K562 (cell line): ENCODE data around the gene ABHD5. TPM values are rescaled to one million over a fixed set of nuclear protein-coding genes. Genes with fewer than 3 reads are reported as not detected.
A peak's percentile ranks its signal among the peaks of the same experiment; 100 is the strongest.

Experiments
- ATAC-seq: fragments of 200-7000 bp; cut with Tn5 transposase; 3 replicates; pipeline ENCODE4 v1.9.1; 2020; ENCODE audit warnings: moderate library complexity
- BruUV-seq: library from RNA; stranded (reverse); fragments of 400-500 nt; replicated peaks from 2 replicates; lab custom pipeline; 2021; lab: Mats Ljungman, UMichigan
- CTCF ChIA-PET: fragments of 300-600 bp; formaldehyde crosslinking; extraction: SDS; loops from one replicate; lab custom pipeline; 2021; ENCODE audit warnings: low intra/inter-chr PET ratio; lab: Yijun Ruan, JAX
- POLR2A ChIA-PET: fragments of 300-600, 350-650 bp; sonication (Branson Sonifier 250); formaldehyde crosslinking; extraction: SDS; loops from one replicate; lab custom pipeline; 2021; ENCODE audit warnings: antibody characterized with exemption, inconsistent platforms; lab: Yijun Ruan, JAX
- DNase-seq, 4 experiments: peaks; one replicate each; pipeline versions ENCODE4 v3.0.0 to v3.0.0-alpha.2; 2011 to 2018; ENCODE audit warnings: low spot score in 3 of 4, mixed read lengths in 3 of 4; ENCODE audit errors: extremely low read depth in 1 of 4
- FAIRE-seq: peaks from 2 replicates; lab custom pipeline; 2011; peaks lifted over from hg19 to GRCh38; lab: Jason Lieb, UNC
- H2AFZ ChIP-seq: 2 replicates; pipeline ENCODE4 v1.6.0; 2011; ENCODE audit warnings: low read depth, low read length, control low read depth, inconsistent platforms
- H3K27ac ChIP-seq: fragments of 200-600 bp; 3 replicates; pipeline ENCODE4 v1.8.0; 2011; ENCODE audit warnings: low read depth, mild to moderate bottlenecking, control low read depth, inconsistent platforms, low read length, moderate library complexity, mixed read lengths; ENCODE audit errors: extremely low read depth
- H3K27me3 ChIP-seq, 2 experiments: fragments of 300-600 bp in 1 of 2; 2 replicates in 1 of 2; 3 replicates in 1 of 2; pipeline versions ENCODE4 v1.6.0 to v1.8.0; 2011; ENCODE audit warnings: inconsistent platforms in 2 of 2, low read length in 2 of 2, mild to moderate bottlenecking in 1 of 2, mixed read lengths in 1 of 2, moderate library complexity in 1 of 2; ENCODE audit not compliant: control insufficient read depth in 2 of 2, insufficient read depth in 2 of 2
- H3K36me3 ChIP-seq: fragments of 300-600 bp; 3 replicates; pipeline ENCODE4 v1.8.0; 2011; ENCODE audit warnings: mild to moderate bottlenecking, low read length, inconsistent platforms; ENCODE audit not compliant: control insufficient read depth, insufficient read depth
- H3K4me1 ChIP-seq, 2 experiments: fragments of 200-600 bp in 1 of 2; replicated peaks in 1 of 2; 2 replicates in 1 of 2; 3 replicates in 1 of 2; pipeline versions ENCODE4 v1.5.1 to v1.8.0; 2011; ENCODE audit warnings: inconsistent platforms in 2 of 2, low read length in 2 of 2, mild to moderate bottlenecking in 1 of 2, mixed read lengths in 1 of 2, moderate library complexity in 1 of 2; ENCODE audit not compliant: control insufficient read depth in 2 of 2, insufficient read depth in 2 of 2
- H3K4me2 ChIP-seq: 2 replicates; pipeline ENCODE4 v1.6.1; 2011; ENCODE audit warnings: low read length, control low read depth, inconsistent platforms, mixed read lengths; ENCODE audit not compliant: insufficient read depth
- H3K4me3 ChIP-seq: fragments of 200-600 bp; sonication (generic), shearing (Covaris generic); 2 replicates; pipeline ENCODE4 v1.5.1; 2016; ENCODE audit warnings: control low read depth, inconsistent platforms
- H3K79me2 ChIP-seq: fragments of 200-600 bp; 3 replicates; pipeline ENCODE4 v1.8.0; 2011; ENCODE audit warnings: low read length, inconsistent platforms; ENCODE audit not compliant: control insufficient read depth, insufficient read depth
- H3K9ac ChIP-seq, 2 experiments: 2 replicates each; pipeline versions ENCODE4 v1.6.0 to v1.6.1; 2011; ENCODE audit warnings: low read depth in 2 of 2, low read length in 2 of 2, control low read depth in 1 of 2, inconsistent platforms in 1 of 2, mild to moderate bottlenecking in 1 of 2, mixed read lengths in 1 of 2; ENCODE audit not compliant: insufficient read depth in 1 of 2
- H3K9me1 ChIP-seq: one replicate; pipeline ENCODE4 v1.6.0; 2011; ENCODE audit warnings: inconsistent platforms, mild to moderate bottlenecking, low read length, moderate library complexity; ENCODE audit not compliant: control insufficient read depth, insufficient read depth
- H3K9me3 ChIP-seq: replicated peaks from 2 replicates; pipeline ENCODE4 v1.5.1; 2011; ENCODE audit warnings: low read depth, low read length, inconsistent platforms; ENCODE audit not compliant: control insufficient read depth, insufficient read depth
- H4K20me1 ChIP-seq: replicated peaks from 2 replicates; pipeline ENCODE4 v1.6.1; 2011; ENCODE audit warnings: low read length, inconsistent platforms, mixed read lengths; ENCODE audit not compliant: control insufficient read depth, insufficient read depth
- CREB3 ChIP-seq: fragments of 450-650 bp; conservative IDR thresholded peaks from 2 replicates; pipeline ENCODE4 v1.6.1; 2016; ENCODE audit warnings: missing genetic modification characterization, low read depth, mild to moderate bottlenecking, missing compliant biosample characterization, moderate library complexity
- EGR1 ChIP-seq: fragments of 450-650 bp; conservative IDR thresholded peaks from 2 replicates; pipeline ENCODE4 v1.6.1; 2017; ENCODE audit warnings: mild to moderate bottlenecking
- ELF1 ChIP-seq: fragments of 200-800 bp; sonication (Bioruptor generic); IDR thresholded peaks from 2 replicates; pipeline ENCODE4 v1.6.1; 2016; ENCODE audit warnings: missing genetic modification characterization, missing compliant biosample characterization
- GATA2 ChIP-seq: sonication (generic); formaldehyde crosslinking; IDR thresholded peaks from 2 replicates; pipeline ENCODE4 v1.4.0; 2020; ENCODE audit warnings: mild to moderate bottlenecking, missing genetic modification reagents
- GATAD2A ChIP-seq: fragments of 450-650 bp; IDR thresholded peaks from 2 replicates; pipeline ENCODE4 v1.6.1; 2017
- RBBP5 ChIP-seq: fragments of 200-600 bp; sonication (generic); IDR thresholded peaks from 2 replicates; pipeline ENCODE4 v1.6.1; 2012; ENCODE audit warnings: borderline replicate concordance, mild to moderate bottlenecking, low read length, control low read depth, inconsistent platforms; ENCODE audit not compliant: insufficient read depth, poor library complexity, severe bottlenecking
- RBM34 ChIP-seq: fragments of 200-400 bp; formaldehyde crosslinking; IDR thresholded peaks from 2 replicates; pipeline ENCODE4 v1.6.1; 2018; ENCODE audit warnings: low read length, borderline replicate concordance; ENCODE audit not compliant: insufficient read depth
- RFX1 ChIP-seq: fragments of 450-650 bp; IDR thresholded peaks from 2 replicates; pipeline ENCODE4 v1.6.1; 2016; ENCODE audit warnings: mild to moderate bottlenecking, moderate library complexity
- TOE1 ChIP-seq, 2 experiments: fragments of 450-650 bp in 1 of 2; sonication (generic) in 1 of 2; formaldehyde crosslinking in 1 of 2; IDR thresholded peaks; 2 replicates each; pipeline versions ENCODE4 v1.7.1 to v1.8.0; 2016 to 2022; ENCODE audit warnings: borderline replicate concordance in 2 of 2, mild to moderate bottlenecking in 2 of 2, antibody characterized with exemption in 1 of 2, inconsistent platforms in 1 of 2, low read depth in 1 of 2, missing genetic modification reagents in 1 of 2, moderate library complexity in 1 of 2
- TRIM25 ChIP-seq: fragments of 450-650 bp; IDR thresholded peaks from 2 replicates; pipeline ENCODE4 v1.7.0; 2016; ENCODE audit warnings: borderline replicate concordance
- ZBTB1 ChIP-seq: sonication (generic); formaldehyde crosslinking; IDR thresholded peaks from 2 replicates; pipeline ENCODE4 v1.8.1; 2023; ENCODE audit warnings: missing genetic modification reagents, low read depth, mild to moderate bottlenecking, borderline replicate concordance
- WGBS: fragments of 100-300 bp; shearing (Covaris generic); methylation state at CpG from one replicate; pipeline ENCODE4 v1.1.6; 2016; ENCODE audit warnings: low coverage, mixed read lengths; ENCODE audit not compliant: insufficient coverage; ENCODE audit errors: missing lambda C conversion rate; 5-methylcytosine and 5-hydroxymethylcytosine counted together
- in situ Hi-C: fragments of 300-500 bp; cut with MboI; formaldehyde crosslinking; loops from 4 replicates; pipeline ENCODE4 v1.15.0; 2018; ENCODE audit warnings: inconsistent platforms, mixed read lengths
- intact Hi-C: fragments of 100-400 bp; cut with micrococcal nuclease; formaldehyde crosslinking; loops from 2 replicates; pipeline ENCODE4 v1.14.2; 2022
- polyA plus RNA-seq, 8 experiments: library from polyadenylated mRNA; depleted of rRNA in 4 of 8; stranded (reverse) in 5 of 8; unstranded in 3 of 8; fragments of >200 nt; fragmentation: Nextera tagmentation in 2 of 8; fragmentation: Illumina TruSeq in 1 of 8; extraction: Ambion mirVana in 2 of 8; extraction: Trizol in 1 of 8; gene quantifications; 2 replicates each; pipeline versions ENCODE4 v1.2.1 to v1.2.3, GENCODE V29; 2011 to 2014; ENCODE audit warnings: inconsistent platforms in 1 of 8, missing spikeins in 1 of 8
- total RNA-seq, 7 experiments: library from RNA; depleted of rRNA in 6 of 7; stranded (reverse); fragments of >200 nt in 6 of 7; fragmentation: Illumina TruSeq in 2 of 7; extraction: Trizol in 2 of 7; gene quantifications; 2 replicates each; pipeline versions ENCODE4 v1.2.1 to v1.2.3, GENCODE V29; 2011 to 2021; ENCODE audit warnings: low replicate concordance in 1 of 7
- TF ChIP-seq, protein P1 (sequence below), 2 experiments: IDR thresholded peaks; 2 replicates each; pipeline ENCODE4 v1.6.1; 2011; ENCODE audit warnings: borderline replicate concordance in 1 of 2, control low read depth in 1 of 2, low read depth in 1 of 2, low read length in 1 of 2, mild to moderate bottlenecking in 1 of 2, mixed read lengths in 1 of 2, moderate library complexity in 1 of 2; ENCODE audit not compliant: insufficient read depth in 1 of 2, insufficient read length in 1 of 2, poor library complexity in 1 of 2, severe bottlenecking in 1 of 2; ENCODE audit errors: extremely low read depth in 1 of 2
- TF ChIP-seq, protein P2 (sequence below): fragments of 250-450 bp; sonication (Bioruptor Pico); IDR thresholded peaks from 2 replicates; pipeline ENCODE4 v1.8.0; 2021; ENCODE audit warnings: moderate library complexity, mild to moderate bottlenecking, inconsistent platforms

Gene ABHD5
- total and polyA plus RNA-seq, 9 of the 15 experiments (the other 6 are each of a cell fraction or from before 2014, with no cell fraction given) = 27.8 to 61.7 (median 39.9) TPM

GRCh38 chr3:43686333-43686699 is 4.4 kb upstream of the ABHD5 start (continued):
- TF ChIP-seq, protein P1, sequence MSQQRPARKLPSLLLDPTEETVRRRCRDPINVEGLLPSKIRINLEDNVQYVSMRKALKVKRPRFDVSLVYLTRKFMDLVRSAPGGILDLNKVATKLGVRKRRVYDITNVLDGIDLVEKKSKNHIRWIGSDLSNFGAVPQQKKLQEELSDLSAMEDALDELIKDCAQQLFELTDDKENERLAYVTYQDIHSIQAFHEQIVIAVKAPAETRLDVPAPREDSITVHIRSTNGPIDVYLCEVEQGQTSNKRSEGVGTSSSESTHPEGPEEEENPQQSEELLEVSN (IDR thresholded peaks at IDR 0.05; ENCODE audit: borderline replicate concordance in 1 of 2, extremely low read depth in 1 of 2, insufficient read depth in 1 of 2, insufficient read length in 1 of 2, low read depth in 1 of 2, low read length in 1 of 2, poor library complexity in 1 of 2, severe bottlenecking in 1 of 2) = no peak
- TF ChIP-seq TOE1 (IDR thresholded peaks at IDR 0.05; ENCODE audit: borderline replicate concordance) (no peak), TOE1 (CRISPR knock-in tag; IDR thresholded peaks at IDR 0.05; ENCODE audit: borderline replicate concordance, low read depth) (no peak), CREB3 (tag) (peak; percentile 71), EGR1 (no peak)

GRCh38 chr3:43686700-43687498 is 3.8 kb upstream of the ABHD5 start:
- BruUV-seq = no TSS peak
- peaks cover 47% of the 10 kb centered on the region for H3K79me2 ChIP-seq
- no peak overlapping the region for H3K4me3 ChIP-seq
- H3K4me1 ChIP-seq = peaks cover 40% of the 10 kb centered on the region in 2 experiments
- FAIRE-seq (peak; percentile 86), DNase-seq (peak; percentile 56 to 89 (median 72)), ATAC-seq (peak; percentile 35)
- H3K27me3 ChIP-seq = no peaks in the 10 kb centered on the region
- 5% methylated on average over 2 of the region's 2 CpGs for WGBS
- peaks cover 2% of the 10 kb centered on the region; the same call in 1 of the 2 replicates for H3K9me3 ChIP-seq
- peak overlapping the region; percentile 69 for H2AFZ ChIP-seq
- no peaks in the 10 kb centered on the region for H3K9me1 ChIP-seq
- POLR2A ChIA-PET = interaction anchor here (0.6 to 2.4 kb wide), 12 partner anchors 8 to 427 kb away, joined by 3 to 8 read pairs (median 4); no protein-coding TSS in a partner anchor
- peaks cover 5% of the 10 kb centered on the region; the same call in 2 of the 3 replicates for H3K36me3 ChIP-seq
- in situ Hi-C loops (no loop called here), intact Hi-C loops (loop anchor here (1.0 to 2.0 kb wide), 3 partner anchors 9 to 65 kb away; partner anchors contain the start of gene ANO10)
- H3K9ac ChIP-seq = peak overlapping the region in 1 of 2 experiments; percentile 48; a peak in 3 of 4 replicates
- CTCF ChIA-PET = interaction anchor here (1.0 kb wide), 1 partner anchor 48 kb away, joined by 3 read pairs; no protein-coding TSS in a partner anchor
- peak overlapping the region; percentile 58 for H3K4me2 ChIP-seq
- no peaks in the 10 kb centered on the region for H4K20me1 ChIP-seq
- peak overlapping the region; percentile 91 for H3K27ac ChIP-seq
- TF ChIP-seq, protein P2, sequence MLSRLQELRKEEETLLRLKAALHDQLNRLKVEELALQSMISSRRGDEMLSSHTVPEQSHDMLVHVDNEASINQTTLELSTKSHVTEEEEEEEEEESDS (CRISPR knock-in tag) = no peak
- TF ChIP-seq TRIM25 (no peak), ZBTB1 (CRISPR knock-in tag) (no peak), GATA2 (peak; percentile 76), ELF1 (tag) (no peak), RFX1 (no peak), RBBP5 (peak; percentile 1), GATAD2A (no peak), RBM34 (no peak)
